ENCODE results near the gene PSMA6.
A peak's percentile ranks its signal among the peaks of the same experiment; 100 is the strongest.

Gene PSMA6

DNA sequence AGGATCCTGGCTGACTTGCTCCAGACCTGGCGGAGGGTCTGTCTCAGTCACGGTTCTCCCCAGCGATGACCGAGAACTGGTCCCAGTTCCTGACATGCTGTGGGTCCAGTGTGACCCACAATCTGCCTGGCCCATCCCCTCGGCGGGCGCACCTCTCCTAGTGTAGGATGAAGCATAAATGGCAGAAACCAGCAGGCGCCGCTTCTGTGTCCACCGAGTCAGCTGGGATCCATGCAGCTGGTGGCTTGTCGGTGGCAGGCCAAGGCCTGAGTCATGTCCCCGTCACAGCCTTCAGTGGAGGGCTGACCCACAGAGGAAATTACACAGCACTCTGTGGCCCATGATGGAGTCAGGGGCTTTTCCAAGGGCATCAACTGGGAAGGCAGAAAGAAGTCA is 73.9 kb downstream of the PSMA6 start:
- no peak for TF ChIP-seq ZFX (IDR thresholded peaks at IDR 0.05)
- TF ChIP-seq, protein P1, sequence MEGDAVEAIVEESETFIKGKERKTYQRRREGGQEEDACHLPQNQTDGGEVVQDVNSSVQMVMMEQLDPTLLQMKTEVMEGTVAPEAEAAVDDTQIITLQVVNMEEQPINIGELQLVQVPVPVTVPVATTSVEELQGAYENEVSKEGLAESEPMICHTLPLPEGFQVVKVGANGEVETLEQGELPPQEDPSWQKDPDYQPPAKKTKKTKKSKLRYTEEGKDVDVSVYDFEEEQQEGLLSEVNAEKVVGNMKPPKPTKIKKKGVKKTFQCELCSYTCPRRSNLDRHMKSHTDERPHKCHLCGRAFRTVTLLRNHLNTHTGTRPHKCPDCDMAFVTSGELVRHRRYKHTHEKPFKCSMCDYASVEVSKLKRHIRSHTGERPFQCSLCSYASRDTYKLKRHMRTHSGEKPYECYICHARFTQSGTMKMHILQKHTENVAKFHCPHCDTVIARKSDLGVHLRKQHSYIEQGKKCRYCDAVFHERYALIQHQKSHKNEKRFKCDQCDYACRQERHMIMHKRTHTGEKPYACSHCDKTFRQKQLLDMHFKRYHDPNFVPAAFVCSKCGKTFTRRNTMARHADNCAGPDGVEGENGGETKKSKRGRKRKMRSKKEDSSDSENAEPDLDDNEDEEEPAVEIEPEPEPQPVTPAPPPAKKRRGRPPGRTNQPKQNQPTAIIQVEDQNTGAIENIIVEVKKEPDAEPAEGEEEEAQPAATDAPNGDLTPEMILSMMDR (conservative IDR thresholded peaks at IDR 0.05) = no peak
- no peak overlapping the region for H3K27ac ChIP-seq

GRCh38 chr14:35366521-35366976 is 74.4 kb downstream of the PSMA6 start:
- no peak for TF ChIP-seq ZFX (IDR thresholded peaks at IDR 0.05)
- TF ChIP-seq, protein P1 (conservative IDR thresholded peaks at IDR 0.05) = no peak
- no peak overlapping the region for H3K27ac ChIP-seq

- H3K27ac ChIP-seq = peak overlapping the region; percentile 3; the same call in 1 of the 2 replicates
- TF ChIP-seq, protein P1 (conservative IDR thresholded peaks at IDR 0.05) = no peak
- TF ChIP-seq ZFX (IDR thresholded peaks at IDR 0.05) = no peak
These were observed 74.8 kb downstream of the PSMA6 start for GRCh38 chr14:35367056-35367372.
